Amniotic stem cell (primary cell): ENCODE data around the gene PSMG4.

Experiments
- DNase-seq: peaks from one replicate; lab custom pipeline; 2025; lab: John Stamatoyannopoulos, UW

Gene PSMG4

GRCh38 chr6:3290149-3290930 is 31.6 kb downstream of the PSMG4 start:
- no peak for DNase-seq

GRCh38 chr6:3290931-3291211 is 32.1 kb downstream of the PSMG4 start:
- no peak for DNase-seq

GRCh38 chr6:3291346-3291745 is 32.6 kb downstream of the PSMG4 start:
- no peak for DNase-seq

DNA sequence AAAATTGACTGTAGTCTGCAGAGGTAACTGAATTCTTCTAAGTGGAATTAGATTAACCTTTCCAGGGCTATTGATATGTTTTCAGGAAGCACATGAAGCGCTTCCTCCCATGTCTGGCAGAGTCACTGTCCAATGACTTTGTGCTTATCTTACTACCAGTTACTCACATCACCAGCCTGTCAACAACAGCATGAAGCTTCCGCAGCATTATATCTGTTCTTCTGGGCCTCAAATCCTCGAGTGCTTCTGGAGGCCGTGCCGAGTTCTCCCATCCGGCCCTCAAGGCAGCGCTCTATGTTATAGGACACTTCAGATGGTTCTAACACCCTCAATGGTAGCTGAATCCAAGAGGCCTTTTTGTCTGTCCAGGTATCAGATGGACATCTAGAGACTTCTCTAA is 33.2 kb downstream of the PSMG4 start:
- no peak for DNase-seq

- no peak for DNase-seq
These were observed 33.9 kb downstream of the PSMG4 start for GRCh38 chr6:3292431-3293197.

- DNase-seq, result no peak
These were observed 34.8 kb downstream of the PSMG4 start for GRCh38 chr6:3293271-3294155.

DNA sequence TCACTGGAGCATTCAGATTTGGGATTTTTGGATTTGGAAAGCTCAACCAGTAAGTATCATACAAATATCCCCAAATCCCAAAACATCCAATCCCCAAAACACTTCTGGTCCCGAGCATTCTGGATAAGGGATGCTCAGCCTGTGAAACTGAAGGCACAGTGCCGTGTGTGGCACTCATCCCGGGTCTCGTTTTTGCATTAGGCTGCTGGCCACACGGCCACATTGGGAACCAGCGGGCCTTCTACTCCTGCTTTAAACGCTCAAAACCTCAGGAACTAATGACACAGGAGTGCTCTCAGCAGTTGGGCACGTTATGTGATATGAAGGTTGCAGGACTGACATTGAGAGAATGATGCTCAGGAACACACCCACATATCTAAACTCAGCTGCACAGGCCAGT is 35.6 kb downstream of the PSMG4 start:
- no peak for DNase-seq

DNA sequence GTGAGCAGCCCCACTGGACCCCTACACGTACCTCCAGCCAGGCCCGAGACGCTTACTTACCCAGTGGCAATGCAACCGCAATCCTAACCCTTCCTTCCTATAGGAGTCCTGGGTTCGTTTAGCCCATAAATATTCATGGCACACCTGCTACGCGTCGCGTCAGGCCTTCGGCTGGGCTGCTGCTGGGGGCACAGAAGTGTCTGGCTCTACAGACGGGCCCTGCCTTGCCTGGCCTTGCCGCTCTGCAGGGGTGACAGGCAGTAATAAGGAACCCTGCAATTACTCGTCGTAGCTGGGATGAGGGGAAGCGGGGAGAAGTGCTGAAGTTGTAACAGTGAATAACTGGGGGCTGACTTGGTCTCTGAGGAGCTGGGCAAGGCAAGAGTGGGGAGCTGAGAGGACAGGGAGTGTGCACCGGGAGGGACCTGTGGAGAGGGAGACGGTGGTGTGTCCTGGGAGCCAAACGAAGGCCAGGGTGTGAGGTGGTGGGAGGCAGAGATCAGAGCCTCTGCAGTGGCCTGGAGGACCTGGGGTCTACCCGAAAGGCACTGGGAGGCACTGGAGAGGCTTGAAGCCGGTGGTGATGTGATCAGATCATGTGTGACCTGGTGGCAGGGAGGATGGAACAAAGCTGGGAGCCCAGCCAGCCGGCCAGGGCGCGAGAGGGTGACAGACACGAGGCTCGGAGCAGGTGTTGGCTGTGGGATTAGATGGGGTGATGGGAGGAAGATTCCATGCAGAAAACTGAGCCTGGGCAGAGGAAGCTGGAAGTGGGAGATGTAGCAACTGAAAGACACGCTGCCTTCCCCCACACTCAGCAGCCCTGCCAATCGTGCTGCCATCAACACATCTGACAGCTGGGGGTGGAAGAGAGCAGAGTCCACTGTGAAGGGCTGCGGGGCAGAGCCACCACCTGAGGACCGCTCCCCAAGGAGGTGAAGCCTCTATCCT is 36.4 kb downstream of the PSMG4 start:
- DNase-seq, result no peak

DNA sequence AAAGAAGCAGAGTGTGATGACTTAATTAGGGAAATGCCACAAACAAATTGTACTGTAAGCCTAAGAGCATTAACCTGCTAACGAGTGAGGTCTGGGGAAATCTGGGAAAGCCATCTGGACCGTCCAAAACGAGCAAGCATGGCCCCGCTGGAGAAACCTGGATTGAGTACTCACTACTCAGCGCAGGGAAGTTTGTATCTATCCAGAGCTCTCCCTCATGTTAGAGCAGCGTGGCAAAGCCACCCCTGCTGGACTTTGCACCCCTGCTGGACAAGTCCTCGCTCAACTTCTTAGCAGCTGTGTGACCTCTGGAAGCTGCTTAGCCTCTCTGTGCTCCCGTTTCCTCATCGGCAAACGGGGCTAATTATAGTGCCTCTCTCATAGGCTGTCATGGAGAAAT is 37.3 kb downstream of the PSMG4 start:
- DNase-seq, result no peak

DNA sequence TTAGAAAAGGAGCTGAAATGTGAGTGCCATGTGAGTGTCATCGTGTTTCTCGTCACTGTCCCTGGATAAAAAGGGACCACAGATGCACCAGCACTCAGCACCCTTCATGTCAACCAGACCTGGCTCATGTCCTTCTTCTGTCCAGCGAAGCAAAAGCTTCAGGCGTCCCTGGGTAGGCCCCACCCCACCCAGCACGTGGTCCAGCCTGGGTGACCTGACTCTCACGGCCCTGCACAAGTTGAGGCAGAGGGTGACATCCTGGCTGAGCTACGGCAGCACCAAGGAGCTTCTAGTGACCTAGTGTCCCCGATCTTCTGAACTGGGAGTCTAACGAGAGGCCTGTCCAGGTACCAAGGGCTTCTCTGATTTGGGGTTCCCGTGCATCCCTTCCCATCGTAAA is 37.8 kb downstream of the PSMG4 start:
- no peak for DNase-seq

- DNase-seq, result no peak
These were observed 38.3 kb downstream of the PSMG4 start for GRCh38 chr6:3297006-3297405.

DNA sequence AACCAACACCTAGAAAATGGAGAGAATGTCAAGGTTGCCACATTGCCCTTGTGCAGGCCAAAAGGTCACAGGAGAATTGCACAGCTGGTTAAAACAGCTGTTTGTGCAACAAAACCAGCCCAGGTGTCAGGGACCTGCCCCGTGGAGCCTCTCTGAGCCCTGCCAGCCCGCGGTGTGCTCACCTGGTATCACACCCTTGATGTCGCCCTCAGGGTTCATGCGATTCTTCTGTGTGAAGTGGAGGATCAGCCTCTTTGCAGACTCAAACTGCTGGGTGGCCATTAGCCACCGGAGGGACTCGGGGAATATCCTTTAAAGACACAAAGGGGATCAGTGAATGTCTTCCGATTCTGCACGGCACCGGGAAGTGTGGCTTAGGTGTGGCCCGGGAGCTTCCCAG is 39.2 kb downstream of the PSMG4 start:
- no peak for DNase-seq

DNA sequence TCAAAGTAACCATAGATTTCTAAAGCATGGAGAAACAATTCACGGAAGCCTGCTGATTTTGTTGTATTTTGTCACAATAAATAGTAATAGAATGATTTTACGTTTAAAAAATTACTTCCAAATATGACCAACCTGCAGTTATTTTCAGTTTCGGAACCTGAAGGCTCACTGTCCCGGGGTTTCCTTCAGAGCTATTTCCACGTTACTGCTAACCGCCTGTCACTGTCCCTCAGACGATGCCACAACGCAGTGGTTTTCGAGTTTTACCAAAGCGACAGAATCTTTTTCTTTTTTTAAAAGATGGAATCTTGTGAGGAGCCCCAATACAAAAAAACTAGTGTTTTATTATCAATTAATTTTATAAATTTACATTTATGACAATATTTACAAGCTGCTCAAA is 40.5 kb downstream of the PSMG4 start:
- no peak for DNase-seq

- DNase-seq, result no peak
These were observed 42.8 kb downstream of the PSMG4 start for GRCh38 chr6:3301506-3301905.

GRCh38 chr6:3303795-3304411 is 45.2 kb downstream of the PSMG4 start:
- no peak for DNase-seq

DNA sequence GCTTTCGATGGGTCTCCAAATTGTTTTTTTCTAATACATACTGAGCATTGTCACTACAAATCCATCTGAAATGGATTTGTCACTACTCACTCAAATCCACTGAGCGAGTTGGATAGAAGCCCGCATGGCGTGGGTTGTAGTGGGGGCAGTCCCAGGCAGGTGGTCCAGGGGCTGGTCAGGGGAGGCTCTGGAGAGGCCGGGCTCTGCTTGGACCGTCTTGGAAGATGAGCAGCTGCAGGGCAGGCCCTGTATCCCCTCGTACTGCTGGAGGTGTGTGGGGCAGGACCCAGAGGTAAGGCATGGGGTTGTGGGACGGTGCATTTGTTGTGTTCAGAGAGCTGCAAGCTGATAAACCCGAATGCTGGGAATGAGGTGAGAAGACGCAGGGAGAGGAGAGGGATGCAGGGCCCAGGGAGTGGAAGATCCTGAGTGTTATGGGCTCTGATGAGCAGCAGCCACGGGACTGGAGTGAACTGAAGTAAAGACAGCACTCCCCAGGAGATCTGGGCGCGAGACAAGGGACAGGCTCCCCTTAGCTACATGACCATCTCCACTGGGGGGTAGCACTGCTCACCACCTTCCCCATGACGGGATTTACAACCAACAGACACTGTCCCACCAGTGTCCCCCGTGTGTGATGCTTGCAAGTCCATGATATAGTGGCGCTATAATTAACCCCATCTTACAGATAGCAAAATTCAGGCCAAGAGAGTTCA is 45.9 kb downstream of the PSMG4 start:
- DNase-seq, result no peak

DNA sequence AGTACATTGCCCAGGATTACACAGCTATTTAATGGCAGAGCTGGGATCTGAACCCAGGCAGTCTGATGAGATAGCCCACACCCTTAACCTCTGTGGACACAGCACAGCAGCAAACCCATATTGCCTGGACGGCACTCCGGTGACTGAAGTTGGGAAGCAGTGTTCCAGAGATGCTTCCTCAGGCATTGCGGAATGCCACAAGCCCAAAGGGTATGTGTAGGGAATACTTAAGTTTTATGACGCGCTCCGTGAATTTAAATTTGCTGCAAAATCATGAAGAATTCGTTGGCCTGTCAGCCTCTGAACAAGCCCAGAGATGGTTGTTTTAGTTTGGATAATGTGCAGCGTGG is 46.4 kb downstream of the PSMG4 start:
- DNase-seq, result no peak

DNA sequence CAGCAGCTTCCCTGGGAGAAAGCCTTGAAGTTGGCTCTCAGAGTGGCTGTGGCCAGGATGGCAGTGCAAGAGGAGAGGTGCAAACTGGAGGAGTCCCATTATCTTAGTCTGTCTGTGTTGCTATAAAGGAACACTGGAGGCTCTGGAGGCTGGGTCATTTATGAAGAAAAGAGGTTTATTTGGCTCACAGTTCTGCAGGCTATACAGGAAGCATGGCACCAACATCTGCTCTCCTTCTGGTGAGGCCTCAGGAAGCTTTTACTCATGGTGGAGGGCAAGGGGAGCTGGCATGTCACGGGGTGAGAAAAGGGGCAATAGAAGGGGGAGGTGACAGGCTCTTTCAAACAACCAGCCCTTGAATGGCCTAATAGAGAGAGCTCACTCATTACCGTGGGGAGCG is 47.1 kb downstream of the PSMG4 start:
- no peak for DNase-seq

GRCh38 chr6:3306848-3307247 is 48.1 kb downstream of the PSMG4 start:
- DNase-seq, result no peak

- DNase-seq, result no peak
These were observed 48.7 kb downstream of the PSMG4 start for GRCh38 chr6:3307436-3307835.

DNA sequence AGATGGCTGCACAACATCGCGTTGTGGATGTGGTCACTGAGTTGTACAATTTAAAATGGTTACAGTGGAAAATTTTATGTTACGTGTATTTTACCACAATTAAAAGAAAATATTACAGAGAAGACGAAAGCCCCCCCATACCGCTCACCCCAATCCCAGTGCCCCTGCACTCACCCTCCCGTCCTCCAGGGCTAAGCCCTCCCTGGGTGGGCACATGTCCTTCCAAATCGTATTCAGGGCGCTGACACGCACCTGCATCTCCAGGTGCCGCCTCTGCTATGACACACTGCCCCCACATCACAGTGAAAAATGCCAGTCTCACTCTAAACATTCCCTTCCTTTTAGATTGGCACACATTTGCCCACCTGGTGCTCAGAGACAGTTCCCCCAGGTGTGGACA is 49.4 kb downstream of the PSMG4 start:
- no peak for DNase-seq
